Cardiac fibroblast (primary cell): ENCODE results near the gene BBS12.

Experiments
- DNase-seq, 2 donors: peaks; one replicate each; pipeline versions ENCODE4 v3.0.0 to v3.0.0-alpha.2; 2010; ENCODE audit warnings: low read depth in 2 of 2
- H3K4me3 ChIP-seq, 2 donors: replicated peaks in 1 of 2; 1 replicate in 1 of 2; 2 replicates in 1 of 2; pipeline ENCODE4 v1.5.1; 2011; ENCODE audit warnings: low read depth in 2 of 2, low read length in 2 of 2, mild to moderate bottlenecking in 2 of 2, moderate library complexity in 1 of 2
- TF ChIP-seq, protein P1 (sequence below): IDR thresholded peaks from one replicate; pipeline ENCODE4 v1.5.1; 2011; ENCODE audit warnings: low read depth, mild to moderate bottlenecking, low read length, inconsistent platforms

The BBS12 gene

DNA sequence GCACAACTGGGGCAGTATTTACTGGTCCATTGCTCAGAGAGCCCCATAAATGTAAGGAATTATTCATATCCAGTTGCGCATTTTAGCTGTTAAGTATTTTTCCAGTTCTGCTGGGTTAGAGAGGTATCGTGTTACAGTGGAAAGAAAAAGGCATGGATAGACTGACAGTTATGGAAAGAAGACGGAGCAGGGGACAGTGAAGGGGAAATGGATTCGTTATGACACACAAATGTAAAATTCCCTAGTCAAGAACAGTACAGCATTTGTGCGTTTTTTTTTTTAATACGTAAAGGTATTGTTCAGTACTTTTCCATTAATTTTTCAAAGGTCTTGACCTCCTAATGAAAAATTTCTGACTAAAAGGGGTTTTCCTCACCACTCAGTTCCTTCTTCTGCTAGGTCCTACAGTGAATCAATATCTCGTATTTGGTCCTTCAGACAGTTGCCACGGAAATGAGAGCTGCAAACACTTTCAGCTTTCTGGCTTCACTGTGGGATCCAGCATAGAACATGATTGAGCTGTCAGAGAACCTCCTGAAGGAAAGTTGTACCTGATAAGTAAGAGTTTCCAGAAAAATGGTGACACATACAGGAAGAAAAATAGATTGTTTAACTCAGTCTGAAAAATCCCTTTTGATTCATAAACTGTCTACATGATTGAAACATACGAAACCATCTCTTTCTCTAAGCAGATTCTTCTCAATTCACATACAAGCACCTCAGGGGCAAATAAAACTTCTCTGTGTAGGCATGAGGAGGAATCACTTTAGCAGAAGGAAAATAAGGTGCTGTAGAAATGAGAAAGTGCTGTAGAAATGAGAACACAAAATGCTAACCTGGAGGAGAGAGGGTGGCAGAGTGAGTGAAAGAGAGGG is 21.8 kb upstream of the BBS12 start:
- no peak overlapping the region for H3K4me3 ChIP-seq
- TF ChIP-seq, protein P1, sequence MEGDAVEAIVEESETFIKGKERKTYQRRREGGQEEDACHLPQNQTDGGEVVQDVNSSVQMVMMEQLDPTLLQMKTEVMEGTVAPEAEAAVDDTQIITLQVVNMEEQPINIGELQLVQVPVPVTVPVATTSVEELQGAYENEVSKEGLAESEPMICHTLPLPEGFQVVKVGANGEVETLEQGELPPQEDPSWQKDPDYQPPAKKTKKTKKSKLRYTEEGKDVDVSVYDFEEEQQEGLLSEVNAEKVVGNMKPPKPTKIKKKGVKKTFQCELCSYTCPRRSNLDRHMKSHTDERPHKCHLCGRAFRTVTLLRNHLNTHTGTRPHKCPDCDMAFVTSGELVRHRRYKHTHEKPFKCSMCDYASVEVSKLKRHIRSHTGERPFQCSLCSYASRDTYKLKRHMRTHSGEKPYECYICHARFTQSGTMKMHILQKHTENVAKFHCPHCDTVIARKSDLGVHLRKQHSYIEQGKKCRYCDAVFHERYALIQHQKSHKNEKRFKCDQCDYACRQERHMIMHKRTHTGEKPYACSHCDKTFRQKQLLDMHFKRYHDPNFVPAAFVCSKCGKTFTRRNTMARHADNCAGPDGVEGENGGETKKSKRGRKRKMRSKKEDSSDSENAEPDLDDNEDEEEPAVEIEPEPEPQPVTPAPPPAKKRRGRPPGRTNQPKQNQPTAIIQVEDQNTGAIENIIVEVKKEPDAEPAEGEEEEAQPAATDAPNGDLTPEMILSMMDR, result no peak
- DNase-seq, result peak; percentile 31 to 49

GRCh38 chr4:122711919-122712318 is 20.6 kb upstream of the BBS12 start:
- no peak overlapping the region for H3K4me3 ChIP-seq
- DNase-seq, result no peak
- TF ChIP-seq, protein P1, result no peak

- DNase-seq, result no peak
- TF ChIP-seq, protein P1, result no peak
- no peak overlapping the region for H3K4me3 ChIP-seq
Measured at GRCh38 chr4:122712782-122713181, 19.7 kb upstream of the BBS12 start.

DNA sequence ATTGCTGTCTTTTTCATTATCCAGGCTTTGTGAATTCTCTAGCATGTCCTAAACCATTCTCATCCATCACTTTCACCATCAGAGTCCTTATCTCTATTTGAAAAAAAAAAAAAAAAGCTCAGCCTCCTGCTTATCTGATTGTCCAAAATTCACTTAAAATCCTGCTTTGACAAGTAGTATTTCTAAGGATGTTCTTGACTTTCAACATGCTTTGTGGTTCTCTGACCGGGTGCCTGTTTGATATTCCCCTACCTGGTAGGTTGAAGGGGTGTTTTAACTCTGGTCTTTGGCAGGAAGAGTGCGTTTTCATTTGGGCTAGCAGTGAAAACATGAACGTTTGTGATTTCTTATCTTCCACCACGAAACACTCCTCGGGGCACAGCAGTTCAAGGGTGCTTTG is 17.3 kb upstream of the BBS12 start:
- DNase-seq, result no peak
- TF ChIP-seq, protein P1, result no peak
- no peak overlapping the region for H3K4me3 ChIP-seq

DNA sequence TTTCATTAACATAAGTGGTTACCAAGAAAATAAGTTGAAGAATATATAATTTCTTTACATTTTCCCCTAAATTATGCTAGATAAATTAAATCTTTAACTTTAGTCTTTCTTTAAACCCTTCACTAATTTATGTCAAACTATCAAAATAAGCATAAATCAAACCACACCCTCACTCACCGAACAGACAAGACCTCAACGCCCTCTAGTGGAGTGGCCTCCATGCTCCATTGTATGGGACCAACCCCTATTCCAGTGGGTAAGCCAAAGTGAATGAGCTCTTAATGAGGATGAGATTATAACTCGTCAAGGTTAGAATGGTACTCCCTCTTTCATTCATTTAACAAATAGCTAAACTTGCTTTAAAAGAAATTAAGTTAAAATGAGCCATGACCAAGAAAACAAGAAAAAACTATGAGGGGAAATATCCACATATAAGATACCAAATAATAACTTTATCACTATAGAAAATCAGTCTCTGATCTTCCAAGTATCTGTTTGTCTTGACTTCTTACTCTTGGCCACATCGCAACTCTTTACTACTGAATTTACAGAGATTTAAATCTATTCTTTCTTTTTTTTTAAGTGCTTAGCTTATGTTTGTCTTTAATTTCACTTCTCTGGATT is 15.6 kb upstream of the BBS12 start:
- TF ChIP-seq, protein P1, result peak; percentile 92
- no peak overlapping the region for H3K4me3 ChIP-seq
- DNase-seq, result peak; percentile 82 to 84

- DNase-seq, result no peak
- TF ChIP-seq, protein P1, result no peak
- H3K4me3 ChIP-seq, result no peak overlapping the region
Measured at GRCh38 chr4:122718281-122718680, 14.2 kb upstream of the BBS12 start.
